ENCODE data around the gene RTL1.

The RTL1 gene

GRCh38 chr14:100849115-100849781, 54.3 kb downstream of the RTL1 start:
- no peak for DNase-seq (ENCODE audit: low read depth, low spot score)
- ChIA-PET CTCF (interaction anchor here (1.0 kb wide), 1 partner anchor 138 kb away, joined by 3 read pairs; no protein-coding TSS in a partner anchor), POLR2A (no interaction called here)
- TF ChIP-seq CTCF (IDR thresholded peaks at IDR 0.05; ENCODE audit: insufficient read depth, low read length, missing control alignments) = no peak
- H3K4me3 ChIP-seq (ENCODE audit: low read depth, low read length) = no peak overlapping the region

- no peak overlapping the region for H3K4me3 ChIP-seq (ENCODE audit: low read depth, low read length)
- no peak for DNase-seq (ENCODE audit: low read depth, low spot score)
- ChIA-PET CTCF (interaction anchor here (1.0 to 1.5 kb wide), 2 partner anchors 39 to 184 kb away, joined by 3 read pairs; no protein-coding TSS in a partner anchor), POLR2A (no interaction called here)
- TF ChIP-seq CTCF (IDR thresholded peaks at IDR 0.05; ENCODE audit: insufficient read depth, low read length, missing control alignments) = no peak
Measured at GRCh38 chr14:100846309-100846859, 57.1 kb downstream of the RTL1 start.

GRCh38 chr14:100845341-100845740, 58.2 kb downstream of the RTL1 start:
- H3K4me3 ChIP-seq (ENCODE audit: low read depth, low read length) = no peak overlapping the region
- no peak for DNase-seq (ENCODE audit: low read depth, low spot score)
- POLR2A ChIA-PET = no interaction called here
- no peak for TF ChIP-seq CTCF (IDR thresholded peaks at IDR 0.05; ENCODE audit: insufficient read depth, low read length, missing control alignments)
- CTCF ChIA-PET = interaction anchor here (1.0 to 1.5 kb wide), 3 partner anchors 8 to 183 kb away, joined by 3 read pairs; no protein-coding TSS in a partner anchor

GRCh38 chr14:100844846-100845245, 58.7 kb downstream of the RTL1 start:
- no peak for TF ChIP-seq CTCF (IDR thresholded peaks at IDR 0.05; ENCODE audit: insufficient read depth, low read length, missing control alignments)
- no peak overlapping the region for H3K4me3 ChIP-seq (ENCODE audit: low read depth, low read length)
- no peak for DNase-seq (ENCODE audit: low read depth, low spot score)
- ChIA-PET CTCF (interaction anchor here (1.5 kb wide), 2 partner anchors 9 to 182 kb away, joined by 3 read pairs; no protein-coding TSS in a partner anchor), POLR2A (no interaction called here)

GRCh38 chr14:100844421-100844820, 59.1 kb downstream of the RTL1 start:
- no peak for DNase-seq (ENCODE audit: low read depth, low spot score)
- no peak for TF ChIP-seq CTCF (IDR thresholded peaks at IDR 0.05; ENCODE audit: insufficient read depth, low read length, missing control alignments)
- ChIA-PET CTCF (interaction anchor here (1.5 kb wide), 2 partner anchors 9 to 182 kb away, joined by 3 read pairs; no protein-coding TSS in a partner anchor), POLR2A (no interaction called here)
- H3K4me3 ChIP-seq (ENCODE audit: low read depth, low read length) = no peak overlapping the region

- no peak overlapping the region for H3K4me3 ChIP-seq (ENCODE audit: low read depth, low read length)
- no peak for TF ChIP-seq CTCF (IDR thresholded peaks at IDR 0.05; ENCODE audit: insufficient read depth, low read length, missing control alignments)
- POLR2A ChIA-PET = no interaction called here
- CTCF ChIA-PET = no interaction called here
- DNase-seq (ENCODE audit: low read depth, low spot score) = no peak
Measured at GRCh38 chr14:100844082-100844408, 59.5 kb downstream of the RTL1 start.
